Kidney (tissue), 14 donors: ENCODE data around the gene ZNF331. TPM values are rescaled to one million over a fixed set of nuclear protein-coding genes. Genes with fewer than 3 reads are reported as not detected.

Experiments
- DNase-seq, 5 donors: peaks; one replicate each; pipeline ENCODE4 v3.0.0-alpha.2; 2013 to 2020
- FAIRE-seq: peaks from 2 replicates; lab custom pipeline; 2012; peaks lifted over from hg19 to GRCh38; lab: Jason Lieb, UNC
- H3K27ac ChIP-seq, 2 donors: one replicate each; pipeline ENCODE4 v1.7.0; 2013; ENCODE audit warnings: low read depth in 2 of 2, low read length in 2 of 2, inconsistent platforms in 1 of 2
- H3K27me3 ChIP-seq: one replicate; pipeline ENCODE4 v1.7.1; 2013; ENCODE audit warnings: low read length, inconsistent platforms; ENCODE audit not compliant: control insufficient read depth, insufficient read depth
- H3K36me3 ChIP-seq, 3 donors: one replicate each; pipeline versions ENCODE4 v1.7.0 to v1.7.1; 2013; ENCODE audit warnings: low read length in 3 of 3, control low read depth in 1 of 3, inconsistent platforms in 1 of 3; ENCODE audit not compliant: insufficient read depth in 3 of 3, control insufficient read depth in 2 of 3
- H3K4me1 ChIP-seq, 3 donors: one replicate each; pipeline versions ENCODE4 v1.7.0 to v1.7.1; 2013; ENCODE audit warnings: low read length in 3 of 3, inconsistent platforms in 1 of 3, low read depth in 1 of 3; ENCODE audit not compliant: control insufficient read depth in 2 of 3, insufficient read depth in 2 of 3
- H3K4me3 ChIP-seq, 3 donors: one replicate each; pipeline versions ENCODE4 v1.7.0 to v1.8.1; 2013; ENCODE audit warnings: low read length in 3 of 3, control low read depth in 1 of 3, inconsistent platforms in 1 of 3
- H3K9ac ChIP-seq, 3 donors: one replicate each; pipeline versions ENCODE4 v1.7.0 to v1.7.1; 2013; ENCODE audit warnings: low read length in 3 of 3, control low read depth in 1 of 3, inconsistent platforms in 1 of 3
- H3K9me3 ChIP-seq, 3 donors: one replicate each; pipeline versions ENCODE4 v1.7.0 to v1.7.1; 2013; ENCODE audit warnings: low read length in 3 of 3, control low read depth in 1 of 3, inconsistent platforms in 1 of 3; ENCODE audit not compliant: control insufficient read depth in 2 of 3, insufficient read depth in 1 of 3
- CTCF ChIP-seq: IDR thresholded peaks from 3 replicates; pipeline ENCODE4 v1.5.1; 2012; ENCODE audit warnings: mild to moderate bottlenecking, moderate library complexity, borderline replicate concordance; ENCODE audit not compliant: insufficient read depth; ENCODE audit errors: extremely low read depth
- intact Hi-C: fragments of 100-400 bp; cut with DNase I; formaldehyde crosslinking; loops from one replicate; pipeline ENCODE4 v1.11.1; 2022
- polyA plus RNA-seq: library from polyadenylated mRNA; stranded (reverse); fragments of 350-450 nt; fragmentation: Illumina TruSeq; extraction: RNeasy Lipid Tissue Mini Kit (QIAGEN cat#74804); gene quantifications from one replicate; pipeline ENCODE4 v1.2.3, GENCODE V29; 2014; ENCODE audit warnings: low read depth, low replicate concordance; ENCODE audit not compliant: insufficient read depth
- total RNA-seq: library from RNA; stranded (reverse); fragmentation: NEBNext Ultra II Directional; extraction: Animal tissue kit (Norgen Biotek cat#: 25700); gene quantifications from one replicate; pipeline ENCODE4 v1.2.1, GENCODE V29; 2021
- donor health status: control.
- donor health status: control.
- donor health status: control.
- donor health status: control.
- donor health status: control.
- donor health status: DM: yes; HTN: yes; CAD: no.
- donor health status: Normal renal cell carcinoma (clear cell type).

The ZNF331 gene
- total and polyA plus RNA-seq, 2 donors from 2014 or later = 6.5 to 22.3 TPM

DNA sequence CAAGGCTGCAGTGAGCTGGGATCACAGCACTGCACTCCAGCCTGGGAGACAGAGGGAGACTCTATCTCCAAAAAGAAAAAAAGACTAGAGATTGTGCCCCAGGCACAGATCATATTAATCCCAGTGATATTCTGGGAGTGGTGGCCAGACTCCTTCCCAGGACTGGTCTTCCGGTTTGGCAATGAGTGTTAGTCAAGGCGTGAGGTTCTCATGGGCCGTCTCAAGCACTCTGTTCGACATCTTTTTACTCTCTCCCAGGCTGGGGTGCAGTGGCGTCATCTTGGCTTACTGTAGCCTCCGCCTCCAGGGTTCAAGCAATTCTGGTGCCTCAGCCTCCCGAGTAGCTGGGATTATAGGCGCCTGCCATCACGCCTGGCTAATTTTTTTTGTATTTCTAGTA lies 88.5 kb downstream of the ZNF331 start:
- FAIRE-seq = no peak
- Histone ChIP-seq H3K27ac (no peak overlapping the region), H3K27me3 (no peaks in the 10 kb centered on the region), H3K9ac (no peak overlapping the region), H3K36me3 (no peaks in the 10 kb centered on the region), H3K9me3 (no peaks in the 10 kb centered on the region), H3K4me3 (no peak overlapping the region), H3K4me1 (no peaks in the 10 kb centered on the region)
- intact Hi-C loops = no loop called here
- no peak for DNase-seq
- no peak for TF ChIP-seq CTCF

- Histone ChIP-seq H3K27ac (no peak overlapping the region), H3K9me3 (no peaks in the 10 kb centered on the region), H3K4me3 (no peak overlapping the region), H3K36me3 (no peaks in the 10 kb centered on the region), H3K9ac (no peak overlapping the region), H3K4me1 (no peaks in the 10 kb centered on the region), H3K27me3 (no peaks in the 10 kb centered on the region)
- DNase-seq = no peak
- no peak for TF ChIP-seq CTCF
- FAIRE-seq = no peak
- intact Hi-C loops = no loop called here
Measured at GRCh38 chr19:53626976-53627375, 89.0 kb downstream of the ZNF331 start.

Other genes with a start within 250 kb of the ZNF331 start
- 9.2 TPM for gene ZNF845, start 204.4 kb upstream of the ZNF331 start, total RNA-seq
- 1.9 TPM for gene ZNF845, start 204.4 kb upstream of the ZNF331 start, polyA plus RNA-seq
- 17.2 TPM for gene ZNF525, start 172.4 kb upstream of the ZNF331 start, total RNA-seq
- 3.9 TPM for gene ZNF525, start 172.4 kb upstream of the ZNF331 start, polyA plus RNA-seq
- gene ZNF765, start 143.0 kb upstream of the ZNF331 start, total RNA-seq = 10.8 TPM
- gene ZNF765, start 143.0 kb upstream of the ZNF331 start, polyA plus RNA-seq = 3.0 TPM
- gene ZNF761, start 106.2 kb upstream of the ZNF331 start, total RNA-seq = 10.4 TPM
- gene ZNF761, start 106.2 kb upstream of the ZNF331 start, polyA plus RNA-seq = 4.9 TPM
- gene ZNF813, start 70.4 kb upstream of the ZNF331 start, total RNA-seq = 5.1 TPM
- 1.2 TPM for gene ZNF813, start 70.4 kb upstream of the ZNF331 start, polyA plus RNA-seq
- not detected for gene DPRX, start 93.9 kb downstream of the ZNF331 start, total RNA-seq
- gene DPRX, start 93.9 kb downstream of the ZNF331 start, polyA plus RNA-seq = not detected